Peyer's patch (tissue), 4 donors: ENCODE results near the gene UGT1A9. TPM values are rescaled to one million over a fixed set of nuclear protein-coding genes. Genes with fewer than 3 reads are reported as not detected.
"Not testable (repeated sequence)": the region's sequence is repeated elsewhere in the genome, so short reads cannot be mapped to it uniquely, and the experiment has no call there.

Experiments used
- DNase-seq, 3 donors: peaks; one replicate each; pipeline ENCODE4 v3.0.0-alpha.2; 2017 to 2019
- H3K27ac ChIP-seq, 4 donors: fragments of 200-600 bp; sonication (generic); one replicate each; pipeline ENCODE4 v1.5.1; 2016 to 2019
- H3K27me3 ChIP-seq, 2 donors: fragments of 200-600 bp; sonication (generic); one replicate each; pipeline ENCODE4 v1.5.1; 2019
- H3K36me3 ChIP-seq, 3 donors: fragments of 200-600 bp; sonication (generic); one replicate each; pipeline ENCODE4 v1.5.1; 2016 to 2019
- H3K4me1 ChIP-seq, 4 donors: fragments of 200-600 bp; sonication (generic); one replicate each; pipeline ENCODE4 v1.5.1; 2016 to 2019
- H3K4me3 ChIP-seq, 4 donors: fragments of 200-600 bp; sonication (generic); 1 replicate in 3 of 4; 2 replicates in 1 of 4; pipeline ENCODE4 v1.5.1; 2016 to 2019; ENCODE audit warnings: mild to moderate bottlenecking in 1 of 4
- H3K9me3 ChIP-seq, 4 donors: fragments of 200-600 bp; sonication (generic); one replicate each; pipeline ENCODE4 v1.5.1; 2016 to 2019; ENCODE audit warnings: mild to moderate bottlenecking in 1 of 4
- CTCF ChIP-seq, 6 experiments: fragments of 450-650 bp in 4 of 6; fragments of 200-600 bp in 2 of 6; sonication (generic) in 1 of 6; IDR thresholded peaks; one replicate each; pipeline ENCODE4 v1.5.1; 2017 to 2019; ENCODE audit warnings: antibody characterized with exemption in 6 of 6, mild to moderate bottlenecking in 3 of 6, moderate library complexity in 1 of 6
- POLR2A ChIP-seq, 2 donors: fragments of 450-650 bp; IDR thresholded peaks; one replicate each; pipeline ENCODE4 v1.5.1; 2017; ENCODE audit warnings: antibody characterized with exemption in 2 of 2, mild to moderate bottlenecking in 2 of 2, moderate library complexity in 2 of 2
- total RNA-seq, 4 donors: library from RNA; depleted of rRNA; stranded (reverse); fragments of >200 nt; gene quantifications; one replicate each; pipeline ENCODE4 v1.1.0, GENCODE V29; 2016

The UGT1A9 gene
- total RNA-seq, 4 donors from 2014 or later, result 4.1 to 17.3 (median 14.1) TPM

- DNase-seq, result peak in 2 of 3 donors; percentile 51
- Histone ChIP-seq H3K9me3 (peaks cover 0 to 11% (median 0%) of the 10 kb centered on the region in 4 donors), H3K4me3 (no peak overlapping the region), H3K36me3 (no peaks in the 10 kb centered on the region), H3K4me1 (peaks cover 0 to 6% (median 0%) of the 10 kb centered on the region in 4 donors), H3K27me3 (no peaks in the 10 kb centered on the region), H3K27ac (no peak overlapping the region)
- TF ChIP-seq POLR2A (IDR thresholded peaks at IDR 0.05), result no peak
- TF ChIP-seq CTCF (IDR thresholded peaks at IDR 0.05), result peak in 3 of 6 experiments; percentile 29 to 51 (median 42)
Observed at GRCh38 chr2:233643128-233643527, 28.6 kb upstream of the UGT1A9 start.

- H3K4me1 ChIP-seq, H3K36me3 ChIP-seq, DNase-seq, H3K27me3 ChIP-seq, H3K4me3 ChIP-seq, H3K27ac ChIP-seq: not testable (repeated sequence)
- H3K9me3 ChIP-seq, result peaks cover 0 to 11% (median 0%) of the 10 kb centered on the region in 4 donors
Observed at GRCh38 chr2:233646033-233646432, 25.7 kb upstream of the UGT1A9 start.

GRCh38 chr2:233650981-233651380, 20.7 kb upstream of the UGT1A9 start:
- no peak for DNase-seq
- H3K36me3 ChIP-seq, result no peaks in the 10 kb centered on the region
- peaks cover 0 to 13% (median 0%) of the 10 kb centered on the region in 4 donors for H3K4me1 ChIP-seq
- H3K27me3 ChIP-seq, result no peaks in the 10 kb centered on the region
- TF ChIP-seq POLR2A (IDR thresholded peaks at IDR 0.05) (no peak), CTCF (IDR thresholded peaks at IDR 0.05) (no peak)
- H3K9me3 ChIP-seq, result peaks cover 0 to 3% (median 0%) of the 10 kb centered on the region in 4 donors
- H3K4me3 ChIP-seq, result no peak overlapping the region
- no peak overlapping the region for H3K27ac ChIP-seq

GRCh38 chr2:233651430-233651829, 20.3 kb upstream of the UGT1A9 start:
- no peak for TF ChIP-seq CTCF (IDR thresholded peaks at IDR 0.05)
- TF ChIP-seq POLR2A (IDR thresholded peaks at IDR 0.05), result no peak
- DNase-seq, result no peak
- H3K36me3 ChIP-seq, result no peaks in the 10 kb centered on the region
- no peak overlapping the region for H3K27ac ChIP-seq
- H3K4me3 ChIP-seq, result no peak overlapping the region
- no peaks in the 10 kb centered on the region for H3K9me3 ChIP-seq
- peaks cover 0 to 13% (median 0%) of the 10 kb centered on the region in 4 donors for H3K4me1 ChIP-seq
- H3K27me3 ChIP-seq, result no peaks in the 10 kb centered on the region

- Histone ChIP-seq H3K27ac (no peak overlapping the region), H3K27me3 (no peaks in the 10 kb centered on the region), H3K4me3 (no peak overlapping the region), H3K4me1 (peaks cover 0 to 13% (median 0%) of the 10 kb centered on the region in 4 donors), H3K36me3 (no peaks in the 10 kb centered on the region), H3K9me3 (no peaks in the 10 kb centered on the region)
- TF ChIP-seq POLR2A (IDR thresholded peaks at IDR 0.05) (no peak), CTCF (IDR thresholded peaks at IDR 0.05) (no peak)
- DNase-seq, result no peak
Observed at GRCh38 chr2:233654501-233654900, 17.2 kb upstream of the UGT1A9 start.

- no peak for DNase-seq
- TF ChIP-seq CTCF (IDR thresholded peaks at IDR 0.05), result no peak
- no peak for TF ChIP-seq POLR2A (IDR thresholded peaks at IDR 0.05)
- no peaks in the 10 kb centered on the region for H3K27me3 ChIP-seq
- no peak overlapping the region for H3K4me3 ChIP-seq
- H3K27ac ChIP-seq, result no peak overlapping the region
- no peaks in the 10 kb centered on the region for H3K36me3 ChIP-seq
- no peaks in the 10 kb centered on the region for H3K9me3 ChIP-seq
- H3K4me1 ChIP-seq, result peaks cover 0 to 13% (median 0%) of the 10 kb centered on the region in 4 donors
Observed at GRCh38 chr2:233655043-233655442, 16.7 kb upstream of the UGT1A9 start.

- not testable (repeated sequence) for H3K9me3 ChIP-seq, H3K27ac ChIP-seq, H3K4me3 ChIP-seq, H3K27me3 ChIP-seq, DNase-seq, H3K36me3 ChIP-seq
- peaks cover 0 to 13% (median 0%) of the 10 kb centered on the region in 4 donors for H3K4me1 ChIP-seq
Observed at GRCh38 chr2:233655943-233656342, 15.8 kb upstream of the UGT1A9 start.
